K562 (cell line): Measurements from ENCODE around the gene HSPA1B. TPM values are rescaled to one million over a fixed set of nuclear protein-coding genes. Genes with fewer than 3 reads are reported as not detected.
A peak's percentile ranks its signal among the peaks of the same experiment; 100 is the strongest.

Experiments used
- CXXC5 ChIP-seq: fragments of 250-450 bp; sonication (Bioruptor Pico); IDR thresholded peaks from 2 replicates; pipeline ENCODE4 v1.8.0; 2022; ENCODE audit warnings: inconsistent platforms, mild to moderate bottlenecking, moderate library complexity
- GABPB1 ChIP-seq: sonication (generic); formaldehyde crosslinking; IDR thresholded peaks from 2 replicates; pipeline ENCODE4 v1.8.0; 2022; ENCODE audit warnings: mild to moderate bottlenecking, missing genetic modification reagents
- HDAC6 ChIP-seq: IDR thresholded peaks from 2 replicates; pipeline ENCODE4 v1.6.1; 2012; ENCODE audit warnings: low read depth, mild to moderate bottlenecking, control low read depth, inconsistent platforms, low read length, moderate library complexity
- OTX1 ChIP-seq: fragments of 450-650 bp; formaldehyde crosslinking; IDR thresholded peaks from 2 replicates; pipeline ENCODE4 v1.4.0; 2022; ENCODE audit warnings: mild to moderate bottlenecking
- REST ChIP-seq, 2 experiments: fragments of 450-650 bp; formaldehyde crosslinking in 1 of 2; IDR thresholded peaks; 2 replicates each; pipeline versions ENCODE4 v1.4.0 to v1.6.1; 2014 to 2020; ENCODE audit warnings: mild to moderate bottlenecking in 2 of 2, borderline replicate concordance in 1 of 2, low read depth in 1 of 2
- RFX5 ChIP-seq: IDR thresholded peaks from 2 replicates; pipeline ENCODE4 v1.6.1; 2011; ENCODE audit warnings: low read depth, mild to moderate bottlenecking, improper control_type of control experiment, low read length
- SIRT6 ChIP-seq: IDR thresholded peaks from one replicate; pipeline ENCODE4 v1.6.1; 2012; ENCODE audit warnings: low read depth, mild to moderate bottlenecking, control low read depth, inconsistent platforms, low read length, moderate library complexity
- TAL1 ChIP-seq: fragments of 450-650 bp; IDR thresholded peaks from 2 replicates; pipeline ENCODE4 v1.6.1; 2016; ENCODE audit warnings: mild to moderate bottlenecking
- TRIM25 ChIP-seq: fragments of 450-650 bp; IDR thresholded peaks from 2 replicates; pipeline ENCODE4 v1.7.0; 2016; ENCODE audit warnings: borderline replicate concordance
- ZBTB1 ChIP-seq: sonication (generic); formaldehyde crosslinking; IDR thresholded peaks from 2 replicates; pipeline ENCODE4 v1.8.1; 2023; ENCODE audit warnings: missing genetic modification reagents, low read depth, mild to moderate bottlenecking, borderline replicate concordance
- ZNF212 ChIP-seq: fragments of 450-650 bp; formaldehyde crosslinking; IDR thresholded peaks from 2 replicates; pipeline ENCODE4 v1.4.0; 2020; ENCODE audit warnings: mild to moderate bottlenecking
- ZNF707 ChIP-seq: fragments of 250-450 bp; sonication (Bioruptor Pico); conservative IDR thresholded peaks from 2 replicates; pipeline ENCODE4 v1.8.0; 2022; ENCODE audit warnings: inconsistent platforms, mild to moderate bottlenecking, moderate library complexity
- polyA plus RNA-seq, 8 experiments: library from polyadenylated mRNA; depleted of rRNA in 4 of 8; stranded (reverse) in 5 of 8; unstranded in 3 of 8; fragments of >200 nt; fragmentation: Nextera tagmentation in 2 of 8; fragmentation: Illumina TruSeq in 1 of 8; extraction: Ambion mirVana in 2 of 8; extraction: Trizol in 1 of 8; gene quantifications; 2 replicates each; pipeline versions ENCODE4 v1.2.1 to v1.2.3, GENCODE V29; 2011 to 2014; ENCODE audit warnings: inconsistent platforms in 1 of 8, missing spikeins in 1 of 8
- total RNA-seq, 7 experiments: library from RNA; depleted of rRNA in 6 of 7; stranded (reverse); fragments of >200 nt in 6 of 7; fragmentation: Illumina TruSeq in 2 of 7; extraction: Trizol in 2 of 7; gene quantifications; 2 replicates each; pipeline versions ENCODE4 v1.2.1 to v1.2.3, GENCODE V29; 2011 to 2021; ENCODE audit warnings: low replicate concordance in 1 of 7
- TF ChIP-seq, protein P1 (sequence below): fragments of 150-350 bp; IDR thresholded peaks from 2 replicates; pipeline ENCODE4 v1.6.1; 2014; ENCODE audit warnings: low read depth, mild to moderate bottlenecking, low read length, borderline replicate concordance

HSPA1B gene
- total and polyA plus RNA-seq, 9 of the 15 experiments (the other 6 are each of a cell fraction or from before 2014, with no cell fraction given), result 0.27 to 227 (median 51.2) TPM

GRCh38 chr6:31815025-31815838, 12.3 kb upstream of the HSPA1B start, which contains the start of the genes HSPA1A and HSPA1L (continued):
- no peak for TF ChIP-seq REST (IDR thresholded peaks at IDR 0.05; ENCODE audit: borderline replicate concordance)
- TF ChIP-seq REST (CRISPR knock-in tag; IDR thresholded peaks at IDR 0.05; ENCODE audit: low read depth), result peak; percentile 87
- TF ChIP-seq, protein P1, sequence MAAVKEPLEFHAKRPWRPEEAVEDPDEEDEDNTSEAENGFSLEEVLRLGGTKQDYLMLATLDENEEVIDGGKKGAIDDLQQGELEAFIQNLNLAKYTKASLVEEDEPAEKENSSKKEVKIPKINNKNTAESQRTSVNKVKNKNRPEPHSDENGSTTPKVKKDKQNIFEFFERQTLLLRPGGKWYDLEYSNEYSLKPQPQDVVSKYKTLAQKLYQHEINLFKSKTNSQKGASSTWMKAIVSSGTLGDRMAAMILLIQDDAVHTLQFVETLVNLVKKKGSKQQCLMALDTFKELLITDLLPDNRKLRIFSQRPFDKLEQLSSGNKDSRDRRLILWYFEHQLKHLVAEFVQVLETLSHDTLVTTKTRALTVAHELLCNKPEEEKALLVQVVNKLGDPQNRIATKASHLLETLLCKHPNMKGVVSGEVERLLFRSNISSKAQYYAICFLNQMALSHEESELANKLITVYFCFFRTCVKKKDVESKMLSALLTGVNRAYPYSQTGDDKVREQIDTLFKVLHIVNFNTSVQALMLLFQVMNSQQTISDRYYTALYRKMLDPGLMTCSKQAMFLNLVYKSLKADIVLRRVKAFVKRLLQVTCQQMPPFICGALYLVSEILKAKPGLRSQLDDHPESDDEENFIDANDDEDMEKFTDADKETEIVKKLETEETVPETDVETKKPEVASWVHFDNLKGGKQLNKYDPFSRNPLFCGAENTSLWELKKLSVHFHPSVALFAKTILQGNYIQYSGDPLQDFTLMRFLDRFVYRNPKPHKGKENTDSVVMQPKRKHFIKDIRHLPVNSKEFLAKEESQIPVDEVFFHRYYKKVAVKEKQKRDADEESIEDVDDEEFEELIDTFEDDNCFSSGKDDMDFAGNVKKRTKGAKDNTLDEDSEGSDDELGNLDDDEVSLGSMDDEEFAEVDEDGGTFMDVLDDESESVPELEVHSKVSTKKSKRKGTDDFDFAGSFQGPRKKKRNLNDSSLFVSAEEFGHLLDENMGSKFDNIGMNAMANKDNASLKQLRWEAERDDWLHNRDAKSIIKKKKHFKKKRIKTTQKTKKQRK, result no peak
- TF ChIP-seq ZNF212 (CRISPR knock-in tag), result 0 out of 2 replicates have a peak, but pooled peaks have one; percentile 80
- peak; percentile 72 for TF ChIP-seq CXXC5
- TF ChIP-seq RFX5, result no peak; the same call in 1 of the 2 replicates
- TF ChIP-seq TAL1, result no peak
- peak; percentile 95 for TF ChIP-seq OTX1
- no peak; the same call in 1 of the 2 replicates for TF ChIP-seq ZBTB1 (CRISPR knock-in tag)
- peak; percentile 96; the same call in 1 of the 2 replicates for TF ChIP-seq HDAC6
- TF ChIP-seq SIRT6, result no peak
- no peak for TF ChIP-seq ZNF707 (CRISPR knock-in tag)
- no peak for TF ChIP-seq TRIM25
- TF ChIP-seq GABPB1 (CRISPR knock-in tag), result peak; percentile 90
